AG04450 (cell line): ENCODE data around the gene FOSL1. TPM values are rescaled to one million over a fixed set of nuclear protein-coding genes. Genes with fewer than 3 reads are reported as not detected.

Source experiments
- CTCF ChIA-PET: fragments of 300-600, 350-600 bp; formaldehyde crosslinking; extraction: SDS; loops from one replicate; lab custom pipeline; 2022; ENCODE audit warnings: antibody characterized with exemption, inconsistent platforms; lab: Charles Lee
- POLR2A ChIA-PET: fragments of 350-600 bp; formaldehyde crosslinking; extraction: SDS; loops from one replicate; lab custom pipeline; 2021; ENCODE audit warnings: antibody characterized with exemption, inconsistent platforms; lab: Yijun Ruan, JAX
- DNase-seq: peaks from one replicate; pipeline ENCODE4 v3.0.0-alpha.2; 2011; ENCODE audit warnings: low read depth, low spot score
- H3K27ac ChIP-seq: one replicate; pipeline ENCODE4 v1.5.1; 2012; ENCODE audit warnings: low read depth, low read length, control low read depth
- H3K27me3 ChIP-seq: one replicate; pipeline ENCODE4 v1.6.0; 2012; ENCODE audit warnings: low read length; ENCODE audit not compliant: control insufficient read depth, insufficient read depth
- H3K4me3 ChIP-seq: 2 replicates; pipeline ENCODE4 v1.5.1; 2011; ENCODE audit warnings: mild to moderate bottlenecking, low read depth, low read length, control low read depth
- H3K9me3 ChIP-seq: 2 replicates; pipeline ENCODE4 v1.5.1; 2012; ENCODE audit warnings: low read length; ENCODE audit not compliant: control insufficient read depth, insufficient read depth
- polyA plus RNA-seq: library from polyadenylated mRNA; depleted of rRNA; stranded (reverse); fragments of >200 nt; gene quantifications from 2 replicates; pipeline ENCODE4 v1.2.3, GENCODE V29; 2011
- TF ChIP-seq, protein P1 (sequence below): IDR thresholded peaks from 2 replicates; pipeline ENCODE4 v1.5.1; 2011; ENCODE audit warnings: low read depth, low read length, control low read depth, inconsistent platforms

The FOSL1 gene
- polyA plus RNA-seq, 1 experiment: 7.9 TPM

GRCh38 chr11:65945941-65946558, 45.9 kb upstream of the FOSL1 start:
- Histone ChIP-seq H3K9me3 (no peaks in the 10 kb centered on the region; the same call in 1 of the 2 replicates), H3K4me3 (no peak overlapping the region), H3K27me3 (no peaks in the 10 kb centered on the region), H3K27ac (no peak overlapping the region)
- ChIA-PET POLR2A (no interaction called here), CTCF (no interaction called here)
- no peak for DNase-seq
- TF ChIP-seq, protein P1, sequence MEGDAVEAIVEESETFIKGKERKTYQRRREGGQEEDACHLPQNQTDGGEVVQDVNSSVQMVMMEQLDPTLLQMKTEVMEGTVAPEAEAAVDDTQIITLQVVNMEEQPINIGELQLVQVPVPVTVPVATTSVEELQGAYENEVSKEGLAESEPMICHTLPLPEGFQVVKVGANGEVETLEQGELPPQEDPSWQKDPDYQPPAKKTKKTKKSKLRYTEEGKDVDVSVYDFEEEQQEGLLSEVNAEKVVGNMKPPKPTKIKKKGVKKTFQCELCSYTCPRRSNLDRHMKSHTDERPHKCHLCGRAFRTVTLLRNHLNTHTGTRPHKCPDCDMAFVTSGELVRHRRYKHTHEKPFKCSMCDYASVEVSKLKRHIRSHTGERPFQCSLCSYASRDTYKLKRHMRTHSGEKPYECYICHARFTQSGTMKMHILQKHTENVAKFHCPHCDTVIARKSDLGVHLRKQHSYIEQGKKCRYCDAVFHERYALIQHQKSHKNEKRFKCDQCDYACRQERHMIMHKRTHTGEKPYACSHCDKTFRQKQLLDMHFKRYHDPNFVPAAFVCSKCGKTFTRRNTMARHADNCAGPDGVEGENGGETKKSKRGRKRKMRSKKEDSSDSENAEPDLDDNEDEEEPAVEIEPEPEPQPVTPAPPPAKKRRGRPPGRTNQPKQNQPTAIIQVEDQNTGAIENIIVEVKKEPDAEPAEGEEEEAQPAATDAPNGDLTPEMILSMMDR: no peak

DNA sequence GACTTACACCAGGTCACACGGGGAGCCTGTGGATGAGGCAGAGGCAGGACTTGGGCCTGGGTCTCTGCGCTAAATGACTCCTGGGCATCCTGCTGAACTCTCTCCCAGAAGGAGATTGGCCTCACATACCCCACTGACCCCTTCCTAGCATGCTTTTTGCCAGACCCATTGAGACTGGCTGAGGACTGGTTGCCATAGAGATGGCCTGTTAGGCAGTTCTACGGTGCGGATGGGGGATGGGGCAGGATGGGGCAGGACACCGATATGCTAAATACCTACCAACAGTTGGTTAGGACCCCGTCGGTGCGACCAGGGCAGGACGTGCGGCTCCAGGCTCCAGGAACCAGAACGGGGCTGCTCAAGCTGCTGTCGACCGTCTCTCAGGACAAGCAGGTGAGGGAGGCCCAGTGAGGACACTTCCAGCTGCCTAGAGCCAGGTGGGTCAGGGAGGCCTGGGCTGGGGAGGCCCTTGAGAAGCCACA, 45.3 kb upstream of the FOSL1 start, which contains the start of gene TSGA10IP:
Gene TSGA10IP (plus strand): TSS at position 51 of the 482 bp plus-strand sequence. CDS start 196 bp downstream, at position 247.
- CTCF ChIA-PET: no interaction called here
- DNase-seq: no peak
- no peak within 1 kb of the TSS for H3K4me3 ChIP-seq
- POLR2A ChIA-PET: no interaction called here
- H3K27me3 ChIP-seq: no peaks in the 10 kb centered on the region
- TF ChIP-seq, protein P1: no peak
- no peak within 1 kb of the TSS for H3K27ac ChIP-seq
- no peaks in the 10 kb centered on the region; the same call in 1 of the 2 replicates for H3K9me3 ChIP-seq

GRCh38 chr11:65944767-65945166, 44.6 kb upstream of the FOSL1 start:
- ChIA-PET POLR2A (no interaction called here), CTCF (no interaction called here)
- no peak for DNase-seq

DNA sequence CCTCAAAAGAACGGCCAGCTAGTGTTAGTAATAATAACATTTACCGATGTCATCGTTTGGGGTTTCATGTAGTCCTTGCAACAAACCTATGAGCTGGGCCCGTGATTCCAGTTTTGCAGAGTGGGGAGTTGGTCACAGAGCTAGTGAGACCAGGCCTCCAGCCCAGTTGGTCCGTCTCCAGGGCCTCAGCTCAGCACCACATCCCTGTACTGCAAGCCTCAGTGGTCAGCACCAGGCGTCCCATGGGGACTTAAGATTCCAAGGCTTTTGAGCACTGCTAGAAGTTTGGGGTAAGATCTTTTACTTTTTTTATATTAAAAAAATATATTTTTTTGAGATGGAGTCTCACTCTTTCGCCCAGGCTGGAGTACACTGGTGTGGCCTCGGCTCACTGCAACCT, 44.0 kb upstream of the FOSL1 start:
- POLR2A ChIA-PET: no interaction called here

More at GRCh38 chr11:65944767-65945166, 44.6 kb upstream of the FOSL1 start:
- H3K27ac ChIP-seq: no peak overlapping the region
- H3K4me3 ChIP-seq: no peak overlapping the region
- H3K9me3 ChIP-seq: no peaks in the 10 kb centered on the region
- no peaks in the 10 kb centered on the region for H3K27me3 ChIP-seq
- TF ChIP-seq, protein P1: no peak

GRCh38 chr11:65942531-65942930, 42.3 kb upstream of the FOSL1 start:
- ChIA-PET CTCF (interaction anchor here (1.2 to 1.6 kb wide), 2 partner anchors 54 to 58 kb away, joined by 4 to 10 read pairs; partner anchors contain the start of gene FIBP), POLR2A (no interaction called here)
- H3K9me3 ChIP-seq: no peaks in the 10 kb centered on the region
- no peak for DNase-seq
- no peak overlapping the region for H3K27ac ChIP-seq
- TF ChIP-seq, protein P1: no peak
- H3K4me3 ChIP-seq: no peak overlapping the region
- no peaks in the 10 kb centered on the region for H3K27me3 ChIP-seq

More for the DNA sequence above, 44.0 kb upstream of the FOSL1 start:
- Histone ChIP-seq H3K4me3 (no peak overlapping the region), H3K27ac (no peak overlapping the region), H3K27me3 (no peaks in the 10 kb centered on the region), H3K9me3 (no peaks in the 10 kb centered on the region)
- DNase-seq: no peak
- TF ChIP-seq, protein P1: no peak
- CTCF ChIA-PET: no interaction called here
